LHCN-M2 (cell line): ENCODE data around the gene MYBL2. TPM values are rescaled to one million over a fixed set of nuclear protein-coding genes. Genes with fewer than 3 reads are reported as not detected.
A peak's percentile ranks its signal among the peaks of the same experiment; 100 is the strongest.
"Not testable (repeated sequence)": the region's sequence is repeated elsewhere in the genome, so short reads cannot be mapped to it uniquely, and the experiment has no call there.

ENCODE experiments used
- DNase-seq: peaks from one replicate; pipeline ENCODE4 v3.0.0-alpha.2; 2012; ENCODE audit warnings: low read depth
- total RNA-seq: library from RNA; depleted of rRNA; stranded (reverse); fragments of >200 nt; gene quantifications from 2 replicates; pipeline ENCODE4 v1.2.3, GENCODE V29; 2014; rRNA removed

MYBL2 gene
- total RNA-seq, 1 experiment from 2014 or later = 22.2 TPM

DNA sequence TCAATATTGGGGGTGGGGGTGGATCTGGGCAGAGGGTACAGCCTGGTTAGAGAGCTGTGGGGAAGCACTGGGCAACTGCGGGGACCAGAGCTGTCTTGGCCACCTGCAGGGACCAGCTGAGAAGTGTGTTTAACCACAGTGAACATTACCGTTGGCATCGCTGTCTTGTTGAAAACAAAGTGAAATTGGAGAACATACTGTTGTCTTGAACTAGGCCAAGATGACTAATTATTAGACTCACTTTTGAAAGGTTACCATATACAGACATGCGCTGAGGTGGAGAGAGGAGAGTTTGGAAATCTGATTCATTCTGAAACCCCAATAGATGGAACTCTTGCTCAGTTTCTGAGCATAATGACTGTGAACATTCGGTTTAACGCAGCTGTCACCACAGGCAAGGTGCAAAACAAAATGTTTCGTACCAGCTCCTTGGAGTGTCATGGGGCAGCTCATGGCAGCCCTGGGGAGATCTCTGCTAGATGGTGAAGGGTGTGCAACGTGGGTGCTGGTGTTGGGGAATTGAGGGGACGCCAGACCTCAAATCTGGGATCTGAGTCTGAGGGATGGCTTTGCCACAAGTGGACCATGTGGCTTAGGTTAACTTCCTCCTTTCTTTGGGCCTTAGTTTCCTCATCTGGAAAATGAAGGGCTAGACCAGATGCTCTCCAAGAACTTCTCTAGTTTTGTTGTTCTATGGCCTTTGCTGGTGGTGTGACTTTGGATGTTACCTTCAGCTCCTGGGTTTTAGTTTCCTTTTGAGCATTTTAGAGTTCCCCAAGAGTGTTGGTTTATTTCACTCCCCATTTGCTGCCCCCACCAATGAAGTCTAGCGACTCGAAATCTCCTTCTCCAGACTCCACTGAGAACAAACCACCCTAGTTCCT lies 84.5 kb downstream of the MYBL2 start:
- DNase-seq = peak; percentile 96

DNA sequence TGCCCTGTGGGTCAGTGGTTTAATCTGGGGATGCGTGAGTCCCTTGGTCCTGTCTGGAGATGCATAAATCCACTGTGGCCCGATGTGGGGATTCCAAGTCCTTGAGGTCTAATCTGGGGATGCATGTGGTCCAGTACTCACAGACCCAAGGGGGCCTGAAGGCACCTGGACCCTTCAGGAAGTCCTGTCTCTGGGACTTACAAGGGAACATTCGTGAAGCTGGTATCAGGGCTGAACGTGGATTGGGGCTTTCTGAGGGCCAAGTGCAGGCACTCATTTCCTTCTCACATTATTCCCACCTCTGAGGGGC lies 85.1 kb downstream of the MYBL2 start:
- DNase-seq = no peak

DNA sequence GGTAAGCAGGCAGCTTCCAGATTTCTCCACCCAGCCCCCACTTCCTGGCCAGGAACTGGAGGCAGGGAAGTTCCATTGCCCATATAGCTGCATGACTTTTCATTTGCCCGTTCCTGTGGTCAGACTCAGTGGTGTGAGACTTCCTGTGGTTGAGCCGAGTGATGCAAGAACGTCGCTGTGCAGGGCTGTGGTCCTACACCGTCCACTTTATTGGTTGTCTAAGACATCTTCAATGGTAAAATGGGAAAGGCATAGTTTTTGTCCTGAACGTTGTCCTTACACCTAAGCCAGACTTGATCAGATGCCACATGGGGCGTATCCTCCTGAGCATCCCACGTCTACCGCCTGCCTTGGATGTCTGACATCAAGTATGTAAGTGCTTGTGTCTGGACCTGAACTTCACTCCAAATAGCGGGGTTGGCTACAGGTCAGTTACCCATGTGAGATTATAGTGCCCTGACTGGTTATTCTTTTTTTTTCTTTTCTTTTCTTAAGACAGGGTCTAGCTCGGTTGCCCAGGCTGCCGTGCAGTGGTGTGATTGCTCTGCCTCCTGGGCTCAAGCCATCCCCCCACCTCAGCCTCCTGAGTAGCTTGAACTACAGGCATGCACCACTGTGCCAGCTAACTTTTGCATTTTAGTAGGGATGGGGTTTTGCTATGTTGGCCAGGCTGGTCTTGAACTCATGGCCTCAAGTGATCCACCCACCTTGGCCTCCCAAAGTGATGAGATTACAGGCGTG lies 85.8 kb downstream of the MYBL2 start:
- DNase-seq = peak; percentile 93

DNA sequence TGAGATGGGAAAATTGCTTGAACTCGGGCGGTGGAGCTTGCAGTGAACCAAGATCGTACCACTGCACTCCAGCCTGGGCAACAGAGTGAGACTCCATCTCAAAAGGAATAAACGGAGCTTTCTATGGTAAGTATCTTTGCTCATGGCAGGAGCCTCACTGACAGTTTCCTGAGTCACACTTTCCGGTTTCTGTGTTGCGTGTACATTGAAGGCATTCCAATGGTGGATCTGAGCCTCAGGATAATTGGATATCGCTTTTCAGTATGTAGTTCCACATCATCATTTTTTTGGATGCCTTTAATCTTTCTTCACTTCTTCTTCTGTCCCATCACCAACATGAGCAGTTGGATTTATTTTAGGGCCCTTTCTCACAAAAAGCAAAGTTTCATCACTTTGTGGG lies 88.5 kb downstream of the MYBL2 start:
- no peak for DNase-seq

DNA sequence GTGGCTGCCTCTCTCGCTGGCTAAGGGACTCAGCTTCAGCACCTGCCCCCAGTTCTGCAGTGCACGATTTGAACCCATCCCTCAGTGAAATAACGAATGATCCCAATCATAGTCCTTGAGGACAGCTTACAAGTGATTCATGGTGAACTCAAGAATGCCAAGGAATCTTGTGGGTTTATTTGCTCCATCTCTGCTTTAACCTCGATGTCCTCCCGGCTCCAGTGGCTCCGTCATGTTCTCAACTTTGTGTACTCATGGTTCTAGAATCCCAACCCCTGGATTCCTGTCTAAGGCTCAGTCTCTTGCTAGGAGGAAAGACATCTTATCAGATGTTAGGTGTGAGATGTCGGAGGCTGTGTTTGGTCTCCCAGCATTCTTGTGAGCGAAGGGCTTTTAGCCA lies 88.9 kb downstream of the MYBL2 start:
- peak; percentile 47 for DNase-seq

DNA sequence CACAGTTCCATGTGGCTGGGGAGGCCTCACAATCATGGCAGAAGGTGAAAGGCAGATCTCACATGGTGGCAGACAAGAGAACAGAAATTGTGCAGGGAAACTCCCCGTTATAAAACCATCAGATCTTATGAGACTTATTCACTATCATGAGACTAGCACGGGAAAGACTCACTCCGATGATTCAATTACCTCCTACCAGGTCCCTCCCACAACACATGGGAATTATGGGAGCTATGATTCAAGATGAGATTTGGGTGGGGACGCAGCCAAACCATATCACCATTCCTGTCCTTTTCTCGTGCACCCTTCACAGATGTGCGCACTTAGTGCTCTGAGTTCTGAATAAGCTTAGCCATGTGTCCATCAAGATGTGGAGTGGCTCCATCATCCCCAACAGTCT lies 91.0 kb downstream of the MYBL2 start:
- DNase-seq = not testable (repeated sequence)

DNA sequence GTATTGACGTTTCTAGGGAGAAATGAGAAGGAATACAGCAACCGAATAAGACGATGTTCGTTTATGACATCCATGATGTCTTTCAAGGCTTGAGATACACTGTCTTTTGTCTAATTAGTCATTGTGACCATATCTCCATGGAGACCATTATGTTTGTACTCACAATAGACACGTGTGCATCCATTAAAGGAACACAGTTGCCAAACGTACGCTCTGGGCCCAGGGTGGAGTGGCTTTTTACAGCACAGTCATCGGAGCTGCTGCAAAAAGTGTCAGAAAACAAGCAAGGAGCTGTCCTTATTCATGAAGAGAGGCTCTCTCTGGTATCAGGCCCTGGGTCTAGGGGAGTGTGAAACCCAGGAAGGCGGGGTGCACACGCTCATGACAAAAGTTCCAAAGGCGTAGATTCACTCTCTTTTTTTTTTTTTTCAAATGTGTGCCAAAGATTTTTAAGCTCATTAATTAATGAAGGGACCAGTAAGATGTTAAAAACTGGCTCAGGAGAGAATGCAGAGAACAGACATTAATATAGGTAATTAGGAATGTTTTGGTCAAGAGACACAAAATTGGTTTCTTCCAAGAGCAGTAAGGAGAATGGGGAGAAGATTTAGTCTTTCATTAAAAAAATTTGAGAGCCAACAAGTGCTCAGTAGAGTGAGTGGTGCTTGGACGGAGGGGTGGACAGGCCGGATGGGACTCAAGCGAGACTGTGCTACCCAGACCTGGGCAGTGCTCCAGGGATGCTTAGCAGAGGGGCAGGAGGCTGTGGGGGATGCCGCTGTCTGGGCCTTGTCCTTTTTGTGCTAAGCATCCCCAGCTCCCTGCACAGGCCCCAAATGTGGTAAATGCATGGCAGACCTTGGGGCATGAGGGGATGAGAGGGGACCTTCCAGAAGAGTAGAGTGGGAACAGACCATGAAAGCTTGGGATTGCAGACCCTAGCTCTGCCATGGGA lies 94.7 kb downstream of the MYBL2 start:
- peak; percentile 58 for DNase-seq

DNA sequence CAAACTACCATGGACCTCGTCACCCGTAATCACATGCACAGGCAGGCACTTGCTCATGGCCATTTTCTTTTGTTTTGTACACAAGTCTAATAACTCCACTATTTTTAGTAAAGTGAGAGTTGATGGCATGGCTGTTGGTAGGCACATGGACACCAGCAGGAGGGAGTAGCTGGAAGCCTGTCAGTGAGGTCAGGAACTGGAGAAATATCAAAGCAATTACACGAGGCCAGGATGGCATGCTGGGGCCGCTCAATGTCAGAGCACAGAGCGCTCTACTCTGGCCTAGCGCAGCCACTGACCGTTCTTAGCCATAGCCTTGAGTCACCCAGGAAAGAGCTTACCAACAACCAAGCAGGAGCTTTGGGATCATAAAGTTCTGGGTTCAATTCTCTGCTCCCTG lies 96.0 kb downstream of the MYBL2 start:
- no peak for DNase-seq

DNA sequence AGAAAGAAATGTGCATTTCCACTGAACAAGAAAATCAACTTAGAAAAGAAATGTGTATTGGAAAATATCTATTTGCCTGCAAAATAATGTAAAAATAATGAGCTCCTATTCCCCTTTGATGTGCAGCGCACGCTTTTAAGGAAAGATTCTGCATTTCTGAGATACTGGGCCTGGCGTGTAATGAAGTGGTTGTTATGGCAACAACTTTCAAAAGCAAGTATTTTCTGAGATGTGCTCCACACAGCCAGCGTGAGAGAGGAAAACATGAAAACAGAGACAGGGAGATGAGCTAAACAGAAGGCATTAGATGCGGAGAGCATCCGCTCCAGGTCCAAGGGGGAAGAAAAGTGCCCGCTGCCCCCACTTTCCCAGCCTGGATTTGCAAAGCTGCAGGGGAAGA lies 99.0 kb downstream of the MYBL2 start:
- DNase-seq = no peak

Other genes with a start within 250 kb of the MYBL2 start
- 51.0 and 64.8 TPM in 2 replicates for gene SRSF6, start 209.2 kb upstream of the MYBL2 start, total RNA-seq
- gene L3MBTL1, start 159.4 kb upstream of the MYBL2 start, total RNA-seq = 2.8 and 4.5 TPM in 2 replicates
- not detected in 2 replicates for gene SGK2, start 108.1 kb upstream of the MYBL2 start, total RNA-seq
- 32.3 and 34.4 TPM in 2 replicates for gene IFT52, start 76.2 kb upstream of the MYBL2 start, total RNA-seq
- gene GTSF1L, start 59.9 kb downstream of the MYBL2 start, total RNA-seq = not detected in 2 replicates
- gene TOX2, start 247.7 kb downstream of the MYBL2 start, total RNA-seq = 1.6 and 2.2 TPM in 2 replicates